Femur (tissue), 1 donor: ENCODE data around the gene PDGFC.

ENCODE experiments used
- DNase-seq: peaks from one replicate; pipeline ENCODE4 v3.0.0-alpha.2; 2017

The PDGFC gene

DNA sequence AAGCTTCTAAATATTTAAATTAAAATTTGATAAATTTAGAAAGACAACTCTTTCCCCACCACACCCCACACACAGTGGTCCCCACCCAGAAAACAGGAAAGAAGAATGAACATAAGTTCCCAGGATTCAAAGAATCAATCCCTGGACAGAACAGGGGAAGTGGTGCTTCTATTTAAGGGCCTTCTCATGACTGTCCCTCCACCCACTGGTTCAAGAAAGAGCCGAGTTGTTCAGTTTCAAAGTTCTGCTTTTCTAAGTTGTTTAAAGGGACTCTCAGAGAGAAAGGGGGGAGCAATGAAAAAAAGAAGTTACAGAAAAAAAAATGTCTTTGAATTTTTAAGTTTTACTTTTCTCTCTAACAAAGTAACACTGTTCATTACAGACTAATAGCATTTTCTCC, 195.8 kb downstream of the PDGFC start:
- DNase-seq, result no peak

DNA sequence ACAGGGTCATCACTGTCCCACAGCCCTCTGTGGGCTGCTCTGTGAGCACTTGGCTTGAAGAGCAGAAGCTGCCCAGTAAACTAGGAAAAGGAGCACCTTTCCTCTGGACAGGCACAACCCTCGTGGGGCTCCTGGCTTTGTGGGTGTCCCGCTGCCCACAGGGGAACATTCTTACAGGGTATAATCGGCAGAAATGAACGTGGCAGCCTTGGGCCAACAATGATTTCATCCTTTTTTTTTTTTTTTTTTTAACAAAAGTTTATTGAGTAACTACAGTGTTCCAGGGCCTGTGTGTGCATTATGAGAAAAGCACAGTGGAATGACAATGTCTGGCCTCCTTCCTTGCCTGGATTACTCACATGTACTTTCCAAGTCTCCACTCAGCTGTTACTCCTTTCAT, 197.2 kb downstream of the PDGFC start:
- DNase-seq, result no peak

DNA sequence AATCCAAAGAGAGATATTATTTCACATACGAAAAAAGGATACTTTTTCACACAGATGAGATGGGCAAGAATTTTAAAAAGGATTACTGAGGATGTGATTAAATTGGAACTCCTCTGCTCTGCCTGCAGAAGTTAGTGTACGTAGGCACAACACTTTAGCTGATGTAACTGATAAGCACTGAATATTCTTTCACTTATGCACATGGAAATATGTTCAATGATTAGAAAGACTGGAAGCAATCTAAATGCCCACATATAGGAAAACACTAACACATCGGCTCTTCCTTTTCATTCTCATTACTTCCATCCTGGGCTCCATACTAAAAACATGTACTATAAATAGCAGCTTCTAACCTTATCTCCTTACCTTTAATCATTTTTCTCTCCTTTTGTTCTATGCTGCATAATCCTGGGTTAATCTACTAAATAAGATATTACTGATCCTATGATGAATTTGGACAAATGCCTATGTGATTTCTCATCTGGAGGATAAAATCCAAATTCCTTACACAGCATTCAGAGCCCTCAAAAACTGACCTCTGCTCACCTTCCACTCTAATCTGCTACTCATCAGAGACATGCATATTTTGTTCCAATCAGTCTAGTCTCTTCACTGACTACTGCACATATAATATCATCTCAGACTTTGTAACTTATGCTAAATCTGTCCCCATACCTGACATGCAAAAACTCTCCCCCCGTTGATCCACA, 197.8 kb downstream of the PDGFC start:
- DNase-seq, result no peak

DNA sequence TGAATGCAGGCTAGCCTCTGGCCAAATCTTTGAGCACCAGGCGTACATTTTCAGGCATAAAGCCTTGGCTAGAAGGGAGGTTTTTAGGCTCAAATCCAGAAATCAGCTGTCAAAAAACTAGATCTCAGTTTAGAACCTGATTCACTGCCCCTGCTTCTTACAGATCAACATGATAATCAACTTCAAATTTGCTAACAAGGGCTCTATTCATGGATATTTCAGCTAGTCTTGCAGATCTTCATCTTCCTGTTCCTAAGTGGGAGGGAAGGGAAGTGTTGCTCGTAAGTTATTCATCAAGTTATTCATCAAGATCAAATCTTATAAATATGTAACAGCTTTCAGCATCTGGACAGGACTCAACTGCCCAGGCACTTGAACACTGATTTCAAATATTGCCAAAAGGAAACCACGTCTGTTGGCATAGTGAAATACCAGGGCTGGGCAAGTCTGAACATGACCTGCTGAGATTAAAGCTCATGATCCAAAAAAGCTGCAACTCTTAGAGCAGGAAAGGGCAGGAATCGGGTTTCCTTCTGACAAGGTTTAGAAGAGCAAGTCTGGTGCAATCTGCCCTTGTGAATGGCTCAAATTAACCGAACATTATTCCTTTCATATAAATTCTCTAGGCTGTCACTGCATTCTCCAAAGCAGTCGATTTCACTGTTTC, 200.3 kb downstream of the PDGFC start:
- DNase-seq, result peak; percentile 23

DNA sequence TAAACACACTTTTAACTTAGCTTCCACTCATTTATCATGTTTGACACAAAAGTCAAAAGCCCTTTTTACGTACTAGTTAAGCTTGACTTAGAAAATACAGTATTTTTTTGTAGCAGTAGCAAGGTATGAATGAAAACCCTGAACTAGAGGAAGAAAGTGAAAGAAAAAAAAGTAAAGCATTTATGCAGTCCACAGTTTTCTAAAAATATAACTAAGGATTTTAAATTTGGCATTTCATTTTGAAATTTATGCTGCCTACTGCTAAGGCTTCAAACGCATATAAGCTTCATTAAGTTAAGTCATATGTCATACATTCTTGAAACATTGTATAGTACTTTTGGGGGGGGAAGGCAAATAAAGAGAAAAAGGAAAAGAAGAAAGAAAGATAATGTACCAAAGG, 201.5 kb downstream of the PDGFC start:
- no peak for DNase-seq

DNA sequence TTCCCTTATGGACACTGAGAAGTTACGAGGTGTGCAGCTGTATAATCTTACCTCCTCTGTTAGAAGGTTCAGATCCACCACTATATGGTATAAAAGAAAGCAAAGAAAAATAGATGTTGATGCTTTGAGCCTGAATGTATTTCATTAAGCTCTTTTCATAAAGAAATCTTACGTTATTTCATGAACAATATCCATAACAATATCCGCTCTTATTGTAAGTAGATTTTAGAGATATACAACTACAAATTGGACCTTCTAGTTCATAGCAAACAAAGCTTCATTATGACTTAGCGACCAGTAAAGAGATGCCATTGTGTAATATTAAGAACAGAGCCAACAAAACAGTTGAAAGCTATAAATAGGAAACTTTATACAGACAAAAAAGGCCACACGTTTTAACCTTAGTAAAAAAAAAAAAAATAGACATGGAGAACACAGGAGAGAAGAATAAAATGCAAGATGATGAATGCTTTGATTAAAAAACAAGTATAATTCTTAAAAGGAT, 203.6 kb downstream of the PDGFC start:
- no peak for DNase-seq

DNA sequence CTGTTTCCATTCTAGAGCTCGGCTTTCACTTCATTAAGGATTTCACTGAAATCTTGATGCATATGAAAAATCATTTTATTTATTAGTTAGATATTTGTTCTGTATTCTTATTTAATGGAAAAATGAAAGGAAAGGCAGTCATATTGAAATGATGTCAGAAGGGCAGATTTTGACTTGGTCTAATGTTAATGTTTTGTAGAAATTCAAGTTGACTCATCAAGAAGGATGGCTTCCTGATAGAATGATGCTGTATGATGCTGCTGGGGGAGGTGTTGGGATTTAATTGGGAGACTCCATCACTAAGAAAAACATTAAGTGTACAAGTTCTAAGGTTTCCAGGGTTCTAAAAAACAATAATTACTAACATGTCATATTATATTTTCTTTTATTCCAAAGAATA, 204.8 kb downstream of the PDGFC start:
- DNase-seq, result no peak

DNA sequence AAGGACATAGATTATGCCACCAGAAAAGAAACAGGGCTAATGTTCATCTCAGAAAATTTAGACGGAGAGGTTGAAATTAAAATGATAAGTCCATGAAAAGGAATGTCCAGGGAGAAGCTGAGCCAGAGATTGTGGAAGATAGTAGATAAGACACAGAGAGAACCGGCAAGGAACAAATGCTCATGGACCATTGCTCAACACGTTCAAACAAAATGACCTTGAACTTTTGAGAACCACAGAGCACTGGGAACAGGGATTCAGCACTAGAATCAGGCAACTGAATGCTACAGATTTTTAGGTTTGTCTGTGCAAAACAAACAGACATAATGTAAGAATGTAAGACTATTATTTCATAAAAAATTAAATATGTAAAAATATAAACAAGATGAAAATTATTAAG, 206.3 kb downstream of the PDGFC start:
- DNase-seq, result no peak

DNA sequence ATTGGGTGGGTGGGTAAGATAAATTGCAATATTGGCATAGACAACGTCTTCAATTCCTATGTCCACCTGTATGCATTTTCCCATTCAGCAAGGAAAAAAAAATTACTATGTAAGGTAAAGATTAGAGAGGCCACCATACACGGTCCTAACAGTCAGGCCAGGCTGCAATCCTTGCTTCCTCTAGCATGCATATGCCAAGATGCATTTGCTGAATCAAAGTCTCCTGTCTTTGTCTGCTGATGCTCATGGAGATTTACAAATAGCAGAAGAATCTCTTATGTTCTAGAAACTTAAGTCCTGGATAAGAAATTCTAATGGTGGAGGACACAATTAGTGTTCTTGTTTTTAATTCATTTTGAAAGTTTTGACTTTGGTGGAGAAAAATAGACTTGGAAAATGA, 206.8 kb downstream of the PDGFC start:
- DNase-seq, result no peak

DNA sequence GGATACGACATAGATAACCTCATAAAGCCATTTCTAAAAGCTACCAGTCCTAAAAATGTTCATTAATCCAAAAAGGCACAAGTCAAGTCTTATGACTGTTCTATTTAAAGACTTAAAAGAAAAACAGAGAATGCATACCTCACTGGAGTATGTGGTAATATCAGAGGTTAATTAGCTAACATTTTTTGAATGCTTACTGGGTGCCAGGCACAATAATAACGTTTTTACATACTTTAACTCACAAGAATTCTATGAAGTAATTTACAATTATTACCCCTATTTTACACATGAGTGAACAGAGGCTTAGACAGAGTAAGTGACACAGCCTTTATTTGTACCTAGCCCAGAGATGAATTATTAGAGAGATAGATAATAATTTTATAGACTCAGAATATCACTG, 207.5 kb downstream of the PDGFC start:
- no peak for DNase-seq

DNA sequence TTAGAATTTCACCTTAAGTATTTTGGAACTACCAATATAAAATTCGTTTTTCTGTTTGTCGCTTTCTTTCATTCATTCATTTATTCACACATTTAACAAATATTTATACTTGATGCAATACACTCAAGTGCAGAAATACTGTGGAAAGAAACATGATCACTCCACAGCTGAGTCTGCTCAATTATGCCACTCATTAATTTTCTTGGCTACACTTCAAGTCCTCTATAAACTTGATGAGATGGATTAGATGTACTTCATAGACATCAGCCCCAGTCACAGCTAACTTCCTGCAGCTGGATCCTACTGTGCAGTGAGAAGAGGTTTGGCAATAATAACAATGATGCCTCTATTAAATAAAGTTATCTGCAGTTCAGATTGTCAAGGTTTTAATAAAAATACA, 208.1 kb downstream of the PDGFC start:
- DNase-seq, result no peak

DNA sequence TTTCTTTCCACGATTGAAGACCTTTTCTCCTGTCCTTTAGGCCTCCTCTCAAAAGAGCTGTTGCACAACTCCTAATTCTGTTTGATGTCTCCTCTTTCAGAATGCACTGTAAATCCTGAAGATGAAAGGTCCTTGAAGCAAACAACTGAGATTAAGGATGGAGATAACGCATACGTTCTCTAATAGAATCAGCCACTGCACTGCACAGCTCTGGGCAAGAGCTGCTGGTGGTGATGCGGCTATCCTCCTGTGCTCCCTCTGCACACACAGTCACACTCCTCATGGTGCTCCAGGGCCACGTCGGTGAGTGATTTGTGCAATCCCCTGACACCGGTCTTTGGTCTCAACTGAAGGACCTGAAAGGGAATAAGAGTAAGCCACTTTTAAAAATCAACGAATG, 208.7 kb downstream of the PDGFC start:
- no peak for DNase-seq

DNA sequence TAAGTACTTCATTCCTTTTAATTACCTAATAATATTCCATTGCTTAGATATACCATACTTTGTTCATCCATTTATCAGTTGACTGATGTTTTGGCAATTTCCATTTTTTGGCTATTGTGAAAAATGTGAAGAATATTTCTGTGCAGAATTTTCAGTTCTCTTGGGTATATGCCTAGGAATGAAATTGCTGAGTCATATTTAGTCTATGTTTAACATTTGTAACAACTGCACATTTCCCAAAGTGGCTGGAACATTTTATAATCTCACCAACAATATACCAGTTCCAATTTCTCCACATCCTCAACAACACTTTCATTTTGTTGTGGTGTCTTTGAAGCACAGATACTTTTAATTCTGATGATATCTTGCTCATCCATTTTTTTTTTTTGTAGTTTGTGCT, 215.5 kb downstream of the PDGFC start:
- no peak for DNase-seq

DNA sequence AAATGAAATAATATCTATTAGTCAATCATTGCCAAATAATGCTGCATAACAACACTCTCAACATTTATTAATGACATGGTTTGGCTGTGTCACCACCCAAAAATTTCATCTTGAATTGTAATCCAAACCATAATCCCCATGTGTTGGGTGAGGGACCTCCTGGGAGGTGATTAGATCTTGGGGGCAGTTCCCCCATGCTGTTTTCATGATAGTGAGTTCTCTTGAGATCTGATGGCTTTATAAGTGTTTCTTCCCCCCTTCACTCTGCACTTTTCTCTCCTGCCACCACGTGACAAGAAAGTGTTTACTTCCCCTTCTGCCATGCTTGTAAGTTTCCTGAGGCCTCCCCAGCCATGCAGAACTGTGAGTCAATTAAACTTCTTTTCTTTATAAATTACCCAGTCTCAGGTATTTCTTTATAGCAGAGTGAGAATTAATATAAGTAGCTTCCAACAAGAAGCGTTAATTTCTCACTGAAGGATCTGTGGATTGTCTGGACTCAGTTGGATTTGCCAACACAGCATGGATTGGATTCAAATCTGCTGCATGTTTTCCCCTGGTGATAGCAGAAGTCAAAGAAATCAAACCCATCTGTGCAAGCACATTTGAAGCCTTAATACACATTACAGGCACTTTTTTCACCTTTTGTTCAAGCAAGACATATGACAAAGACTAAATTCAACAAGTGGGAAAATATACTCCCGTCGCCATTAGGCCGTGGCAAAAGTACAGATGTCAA, 216.6 kb downstream of the PDGFC start:
- DNase-seq, result no peak

DNA sequence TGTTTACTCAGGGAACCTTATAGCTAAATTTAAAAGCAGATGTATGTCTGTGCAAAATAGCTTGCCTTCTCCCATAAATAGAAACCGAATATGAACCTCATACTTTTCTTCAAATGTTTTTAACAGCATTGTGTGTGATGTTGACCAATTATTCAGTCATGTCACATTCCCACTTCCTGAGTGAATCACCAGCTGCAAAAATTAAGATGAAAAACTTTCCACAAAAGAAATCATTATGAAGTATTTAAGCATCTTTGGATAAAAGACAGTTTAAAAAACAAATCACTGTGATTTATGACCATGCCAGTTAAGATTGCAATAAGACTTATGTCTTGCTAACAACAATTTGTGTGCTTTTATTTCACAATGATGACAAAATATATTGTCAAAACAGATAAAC, 220.1 kb downstream of the PDGFC start:
- DNase-seq, result no peak

DNA sequence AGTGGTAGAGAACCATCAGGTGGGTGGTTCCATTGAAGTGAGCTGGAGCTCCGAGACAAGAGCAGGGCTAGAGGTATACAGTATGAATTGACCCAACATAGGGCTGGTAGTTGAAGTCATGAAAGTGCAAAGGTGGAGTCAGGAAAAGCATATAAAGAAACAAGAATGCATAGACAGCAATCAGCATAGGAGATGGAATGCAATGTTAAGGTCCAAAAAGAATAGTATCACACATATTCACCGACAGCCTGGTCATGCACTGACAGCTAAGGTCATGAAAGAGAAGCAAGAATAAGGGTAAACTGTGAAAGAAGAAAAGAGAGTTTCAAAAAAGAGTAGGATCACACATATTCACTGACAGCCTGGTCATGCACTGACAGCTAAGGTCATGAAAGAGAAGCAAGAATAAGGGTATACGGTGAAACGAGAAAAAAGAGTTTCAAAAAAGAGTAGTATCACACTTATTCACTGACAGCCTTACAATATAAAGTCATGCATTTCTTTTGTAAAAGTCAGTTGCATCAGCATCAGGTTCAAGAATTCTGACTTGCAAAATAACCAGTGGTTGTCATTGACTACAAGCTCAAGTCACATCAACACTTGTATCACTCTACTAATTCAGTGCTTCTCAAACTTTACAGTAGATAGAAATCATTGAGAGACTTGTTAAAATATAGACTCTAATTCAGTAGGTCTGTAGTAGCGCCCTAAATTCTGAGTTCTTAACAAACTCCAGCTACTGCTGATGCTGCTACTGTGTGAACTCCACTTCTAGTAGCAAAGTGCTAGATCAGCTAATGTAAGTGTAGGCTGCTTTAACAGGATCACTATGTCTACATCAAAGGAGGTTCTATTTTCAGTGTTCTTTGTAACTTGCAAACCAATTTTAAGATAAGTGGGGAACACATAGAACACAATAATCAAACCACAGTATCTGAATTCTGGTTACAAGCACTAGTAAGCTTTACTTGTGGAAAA, 221.9 kb downstream of the PDGFC start:
- no peak for DNase-seq

DNA sequence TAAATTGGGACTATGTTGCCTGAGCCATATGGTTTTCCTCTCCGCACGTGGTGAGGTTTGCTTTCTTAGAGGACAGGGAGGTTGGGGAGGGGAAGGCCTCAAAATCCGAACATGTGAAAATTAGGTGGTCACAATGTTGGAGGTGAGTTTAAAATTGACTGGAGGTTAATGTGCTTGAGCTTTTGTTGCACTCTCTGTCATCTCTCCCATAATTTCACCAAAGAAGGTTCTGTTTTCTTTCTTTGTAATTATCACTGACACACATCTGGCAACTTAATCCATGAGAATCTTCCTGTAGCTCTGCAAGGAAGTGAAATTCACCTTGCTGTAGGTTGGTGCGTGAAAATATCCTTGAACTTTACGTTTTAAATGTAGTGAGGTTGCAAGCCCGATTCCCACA, 225.5 kb downstream of the PDGFC start:
- DNase-seq, result no peak

DNA sequence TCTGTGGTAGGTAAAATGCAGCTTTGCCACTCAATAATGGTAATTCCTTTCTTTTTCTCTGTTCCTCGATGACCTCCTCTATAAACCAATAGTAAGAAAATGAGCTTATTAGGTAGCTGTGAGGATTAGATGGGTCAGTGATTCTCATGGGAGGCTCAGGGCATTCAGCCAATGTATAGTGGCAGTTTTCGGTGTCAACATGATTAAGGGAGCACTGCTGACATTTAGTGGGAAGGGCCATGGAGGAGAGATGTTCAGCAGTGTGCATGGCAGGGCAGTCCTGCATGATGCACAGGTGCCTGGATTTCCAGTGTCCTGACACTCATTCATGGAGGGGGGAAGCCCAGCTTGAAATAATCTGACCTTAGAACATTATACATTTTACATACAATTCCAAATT, 232.8 kb downstream of the PDGFC start:
- DNase-seq, result no peak

DNA sequence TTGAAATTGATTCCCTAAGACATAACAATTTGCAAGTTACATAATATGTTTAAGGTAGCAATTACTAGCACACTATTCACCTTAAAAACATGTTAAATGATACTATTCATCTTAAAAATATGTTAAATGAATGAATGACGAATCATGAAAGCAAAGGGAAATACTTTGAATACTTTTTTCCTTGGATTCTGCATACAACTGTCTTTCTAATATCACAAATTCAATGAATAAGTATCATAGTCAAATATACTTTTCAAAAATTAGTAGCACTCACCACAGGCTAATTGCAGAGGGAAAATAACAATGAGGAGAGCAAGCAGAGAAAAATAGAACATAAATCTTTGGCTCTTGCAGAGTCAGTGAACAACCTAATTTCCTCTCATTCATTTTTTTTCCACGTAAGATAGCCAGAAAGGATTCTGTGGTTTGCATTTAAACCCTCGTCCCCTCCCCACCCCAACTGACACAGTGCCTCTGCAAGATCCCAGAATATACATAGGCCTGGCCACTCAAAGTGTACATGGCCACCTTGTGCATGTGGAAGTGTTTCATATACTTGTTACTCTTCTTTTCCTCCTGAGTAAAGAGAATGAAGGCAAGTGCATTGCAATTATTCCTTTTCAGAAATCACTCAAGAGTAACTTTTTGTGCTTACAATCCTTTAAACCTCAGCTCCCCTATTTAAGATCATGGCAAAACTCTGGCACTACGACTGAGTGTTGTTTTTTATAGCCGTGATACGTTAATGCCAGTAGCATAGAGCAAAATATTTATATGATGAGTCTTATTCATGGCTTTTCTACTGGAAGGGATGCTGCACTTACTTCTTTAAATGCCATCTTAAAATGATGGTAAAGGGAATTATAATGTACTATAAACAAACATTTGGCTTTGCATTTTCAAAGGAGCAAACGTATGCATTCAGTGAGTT, 236.4 kb downstream of the PDGFC start:
- no peak for DNase-seq

DNA sequence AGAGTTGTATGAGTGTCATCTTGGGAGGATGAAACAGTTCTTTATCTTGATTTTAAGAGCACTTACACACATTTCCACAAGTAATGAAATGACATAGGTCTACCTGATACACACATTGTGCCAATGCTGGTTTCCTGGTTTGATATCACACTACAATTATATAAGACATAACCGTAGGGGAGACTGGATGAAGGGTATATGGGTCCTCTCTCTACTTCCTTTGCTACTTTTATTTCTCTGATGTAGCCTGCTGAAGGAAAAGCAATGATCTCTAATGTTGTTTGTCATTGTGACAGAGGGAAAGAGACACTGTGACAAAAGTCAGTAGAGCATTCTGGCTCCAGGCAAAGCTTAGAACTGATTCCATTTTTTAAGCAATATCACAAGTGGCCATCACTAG, 238.0 kb downstream of the PDGFC start:
- no peak for DNase-seq

DNA sequence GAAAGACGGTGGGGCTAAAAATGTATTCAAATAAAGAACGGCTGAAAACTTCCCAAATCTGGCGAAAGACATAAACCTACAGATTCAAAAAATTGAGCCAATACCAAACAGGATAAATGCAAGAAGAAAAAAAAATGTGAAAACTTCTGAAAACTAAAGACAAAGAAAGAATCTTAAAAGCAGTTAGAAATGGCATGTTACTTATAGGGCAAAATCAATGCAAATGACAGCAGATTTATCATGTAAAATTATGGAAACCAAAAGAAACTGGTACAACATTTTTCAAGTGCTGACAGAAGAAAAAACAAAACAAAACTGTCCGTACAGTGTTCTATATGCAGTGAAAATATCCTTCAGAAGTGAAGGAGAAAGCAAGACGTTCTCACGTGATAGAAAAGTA, 239.0 kb downstream of the PDGFC start:
- DNase-seq, result no peak

DNA sequence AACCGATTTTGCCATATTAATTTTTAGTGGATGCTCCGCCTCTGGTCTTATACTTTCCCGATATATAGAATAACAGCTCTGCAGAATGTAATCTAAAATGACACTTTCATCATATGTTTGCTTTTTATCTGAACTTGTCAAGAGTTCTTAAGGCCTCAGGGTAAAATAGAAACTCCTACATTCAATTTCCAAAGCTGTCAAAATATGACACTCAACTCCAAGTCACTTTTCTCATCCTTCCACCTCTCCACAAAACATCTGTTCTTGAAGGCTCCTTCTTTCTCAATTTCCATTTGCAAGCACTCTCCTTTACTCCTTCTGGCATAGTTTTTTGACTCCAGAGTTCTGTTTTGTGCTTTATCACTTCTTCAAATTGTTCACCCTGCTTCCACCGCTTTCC, 242.2 kb downstream of the PDGFC start:
- no peak for DNase-seq
